ENCODE measurements around the gene VIPR2. TPM values are rescaled to one million over a fixed set of nuclear protein-coding genes. Genes with fewer than 3 reads are reported as not detected.

The VIPR2 gene
- total RNA-seq, 2 donors from 2014 or later, result not detected

DNA sequence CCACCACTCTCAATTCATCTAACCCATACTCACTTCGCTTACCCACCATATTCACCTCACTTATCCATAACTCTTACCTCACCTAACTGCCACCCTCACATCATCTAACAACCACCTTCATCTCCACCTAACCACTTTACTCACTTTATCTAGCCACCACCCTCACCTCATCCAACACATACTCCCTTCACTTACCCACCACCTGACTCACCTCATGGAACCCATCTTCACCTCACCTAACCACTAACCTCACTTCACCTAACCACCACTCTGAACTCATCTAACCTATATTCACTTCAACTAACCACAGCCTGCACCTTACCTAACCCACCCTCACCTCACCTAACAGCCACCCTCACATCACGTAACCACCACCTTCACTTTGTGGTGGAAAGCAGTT is 84.2 kb downstream of the VIPR2 start:
- no peak overlapping the region for H3K27ac Mint-ChIP-seq
- no peak for DNase-seq
- no peaks in the 10 kb centered on the region for H3K9me3 ChIP-seq (ENCODE audit: control insufficient read depth, low read length, poor library complexity, severe bottlenecking)
- H3K4me1 Mint-ChIP-seq, result no peaks in the 10 kb centered on the region
- no peak overlapping the region for H3K4me3 Mint-ChIP-seq
- ATAC-seq, result peak; percentile 27
- H3K27me3 Mint-ChIP-seq, result no peaks in the 10 kb centered on the region
- no peaks in the 10 kb centered on the region for H3K36me3 Mint-ChIP-seq (ENCODE audit: low read depth)

GRCh38 chr7:159059629-159060028 is 85.0 kb downstream of the VIPR2 start:
- H3K36me3 Mint-ChIP-seq (ENCODE audit: low read depth), result no peaks in the 10 kb centered on the region

DNA sequence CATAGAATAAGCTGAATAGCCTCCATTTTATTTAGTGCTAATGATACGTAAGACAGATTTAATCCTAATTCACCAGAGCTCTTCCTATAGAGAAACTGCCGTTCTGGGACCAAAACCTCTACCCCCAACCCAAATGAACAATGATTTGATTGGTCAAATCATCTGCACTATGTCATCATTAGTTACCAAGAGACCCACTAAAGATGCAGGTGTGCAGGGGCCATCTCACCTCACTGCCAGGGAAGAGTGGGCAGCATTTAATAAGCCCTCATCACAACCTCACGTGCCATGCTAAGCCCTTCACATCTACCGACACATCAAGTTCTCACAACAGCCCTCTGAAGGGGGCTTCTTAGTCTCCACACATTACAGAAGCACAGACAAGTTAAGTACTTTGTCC is 87.0 kb downstream of the VIPR2 start:
- no peak for ATAC-seq
- H3K27ac Mint-ChIP-seq, result no peak overlapping the region
- no peak for DNase-seq
- H3K27me3 Mint-ChIP-seq, result no peaks in the 10 kb centered on the region
- no peaks in the 10 kb centered on the region for H3K36me3 Mint-ChIP-seq (ENCODE audit: low read depth)
- H3K4me3 Mint-ChIP-seq, result no peak overlapping the region
- no peaks in the 10 kb centered on the region for H3K9me3 ChIP-seq (ENCODE audit: control insufficient read depth, low read length, poor library complexity, severe bottlenecking)
- H3K4me1 Mint-ChIP-seq, result no peaks in the 10 kb centered on the region

More at GRCh38 chr7:159059629-159060028, 85.0 kb downstream of the VIPR2 start:
- Mint-ChIP-seq H3K4me3 (no peak overlapping the region), H3K4me1 (no peaks in the 10 kb centered on the region), H3K27ac (no peak overlapping the region), H3K27me3 (no peaks in the 10 kb centered on the region)
- DNase-seq (no peak), ATAC-seq (no peak)
- no peaks in the 10 kb centered on the region for H3K9me3 ChIP-seq (ENCODE audit: control insufficient read depth, low read length, poor library complexity, severe bottlenecking)

GRCh38 chr7:159056737-159057136 is 87.9 kb downstream of the VIPR2 start:
- Mint-ChIP-seq H3K36me3 (ENCODE audit: low read depth) (no peaks in the 10 kb centered on the region), H3K4me1 (no peaks in the 10 kb centered on the region), H3K27ac (no peak overlapping the region), H3K4me3 (no peak overlapping the region), H3K27me3 (no peaks in the 10 kb centered on the region)
- DNase-seq (no peak), ATAC-seq (no peak)
- H3K9me3 ChIP-seq (ENCODE audit: control insufficient read depth, low read length, poor library complexity, severe bottlenecking), result no peaks in the 10 kb centered on the region

- H3K4me3 Mint-ChIP-seq, result no peak overlapping the region
- no peak for DNase-seq
- no peaks in the 10 kb centered on the region for H3K9me3 ChIP-seq (ENCODE audit: control insufficient read depth, low read length, poor library complexity, severe bottlenecking)
- no peak overlapping the region for H3K27ac Mint-ChIP-seq
- no peaks in the 10 kb centered on the region for H3K36me3 Mint-ChIP-seq (ENCODE audit: low read depth)
- no peak for ATAC-seq
- H3K4me1 Mint-ChIP-seq, result no peaks in the 10 kb centered on the region
- H3K27me3 Mint-ChIP-seq, result peaks cover 15% of the 10 kb centered on the region
These were observed 92.8 kb downstream of the VIPR2 start for GRCh38 chr7:159051916-159052315.

DNA sequence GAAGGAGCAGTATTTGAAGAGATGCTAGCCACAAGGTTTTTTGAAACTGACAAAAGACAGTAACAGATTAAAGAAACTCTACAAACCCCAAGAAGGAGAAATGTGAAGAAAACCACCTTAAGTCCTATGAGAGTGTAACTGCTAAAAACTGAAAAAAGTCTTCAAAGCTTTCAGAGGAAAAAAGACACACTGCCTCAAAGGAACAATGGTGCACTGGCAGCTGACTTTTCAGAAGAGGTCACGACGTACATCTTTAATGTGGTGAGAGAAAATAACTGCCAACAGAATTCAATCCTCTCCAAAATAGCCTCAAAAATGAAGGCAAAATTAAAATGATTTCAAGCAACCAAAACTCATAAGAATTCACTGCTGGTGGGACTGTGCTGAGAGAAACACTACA is 94.0 kb downstream of the VIPR2 start:
- no peaks in the 10 kb centered on the region for H3K9me3 ChIP-seq (ENCODE audit: control insufficient read depth, low read length, poor library complexity, severe bottlenecking)
- H3K27me3 Mint-ChIP-seq, result peaks cover 15% of the 10 kb centered on the region
- no peaks in the 10 kb centered on the region for H3K4me1 Mint-ChIP-seq
- no peak overlapping the region for H3K27ac Mint-ChIP-seq
- no peaks in the 10 kb centered on the region for H3K36me3 Mint-ChIP-seq (ENCODE audit: low read depth)
- no peak overlapping the region for H3K4me3 Mint-ChIP-seq
- DNase-seq, result no peak
- ATAC-seq, result no peak

DNA sequence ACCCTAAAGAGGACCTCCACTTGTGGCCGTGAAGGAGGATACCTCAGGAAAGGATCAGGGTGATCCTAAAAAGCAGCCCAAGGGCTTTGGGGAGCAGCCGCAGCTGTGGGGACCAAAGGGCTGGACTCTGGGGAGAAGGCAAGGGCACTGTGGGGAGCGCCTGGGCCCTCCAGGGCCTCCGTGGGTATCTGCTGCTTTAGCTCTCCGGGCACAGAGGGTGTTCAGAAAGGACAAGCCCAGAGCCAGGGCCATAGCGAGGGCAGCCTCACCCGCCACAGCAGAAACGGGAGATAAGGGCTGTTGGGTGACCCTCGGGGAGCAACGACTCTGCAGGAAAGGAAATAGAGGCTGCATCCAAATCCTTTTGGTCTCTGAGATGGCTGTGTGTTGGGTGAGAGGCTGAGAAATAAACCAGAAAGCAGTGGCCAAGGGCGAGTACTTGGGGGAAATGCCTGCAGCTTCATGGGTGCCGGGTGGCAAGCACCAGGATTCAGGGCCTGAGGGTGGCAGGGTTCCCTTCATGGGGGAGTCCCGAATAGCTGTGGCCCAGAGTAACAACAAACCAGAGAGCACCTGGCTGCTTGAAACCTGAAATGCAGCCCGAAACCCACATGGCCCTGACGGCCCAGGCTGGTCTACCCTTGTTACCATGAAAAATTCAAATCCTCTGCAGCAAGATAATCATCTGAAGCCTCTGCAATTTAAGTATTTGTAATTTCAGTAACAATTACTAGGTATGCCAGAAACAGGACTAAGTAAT is 95.2 kb downstream of the VIPR2 start:
- Mint-ChIP-seq H3K4me1 (no peaks in the 10 kb centered on the region), H3K36me3 (ENCODE audit: low read depth) (no peaks in the 10 kb centered on the region), H3K4me3 (no peak overlapping the region), H3K27ac (no peak overlapping the region), H3K27me3 (peaks cover 23% of the 10 kb centered on the region)
- no peak for ATAC-seq
- DNase-seq, result no peak
- no peaks in the 10 kb centered on the region for H3K9me3 ChIP-seq (ENCODE audit: control insufficient read depth, low read length, poor library complexity, severe bottlenecking)

- Mint-ChIP-seq H3K27me3 (peaks cover 23% of the 10 kb centered on the region), H3K27ac (no peak overlapping the region), H3K36me3 (ENCODE audit: low read depth) (no peaks in the 10 kb centered on the region), H3K4me1 (no peaks in the 10 kb centered on the region), H3K4me3 (no peak overlapping the region)
- ATAC-seq (no peak), DNase-seq (no peak)
- no peaks in the 10 kb centered on the region for H3K9me3 ChIP-seq (ENCODE audit: control insufficient read depth, low read length, poor library complexity, severe bottlenecking)
These were observed 96.0 kb downstream of the VIPR2 start for GRCh38 chr7:159048656-159049055.

DNA sequence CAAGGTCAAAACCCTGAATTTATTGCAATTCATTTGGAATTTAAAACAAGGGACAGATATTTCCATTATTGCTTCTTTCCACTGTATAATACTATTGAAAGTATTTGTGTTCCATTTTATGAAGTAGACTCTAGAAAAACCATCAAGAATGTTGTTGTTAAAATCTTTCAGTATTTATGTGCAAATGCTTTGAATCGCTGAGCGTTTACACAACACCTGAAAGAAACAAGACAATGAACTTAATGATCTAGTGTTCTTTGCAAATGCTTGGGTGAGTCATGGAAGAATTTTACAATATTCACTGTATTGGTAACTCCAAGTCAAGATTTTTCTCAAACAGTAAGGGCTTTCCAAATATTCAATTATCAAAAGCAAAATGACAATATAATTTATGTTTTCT is 97.1 kb downstream of the VIPR2 start:
- DNase-seq (no peak), ATAC-seq (no peak)
- Mint-ChIP-seq H3K36me3 (ENCODE audit: low read depth) (no peaks in the 10 kb centered on the region), H3K27ac (no peak overlapping the region), H3K4me3 (no peak overlapping the region), H3K4me1 (no peaks in the 10 kb centered on the region), H3K27me3 (peaks cover 26% of the 10 kb centered on the region)
- no peaks in the 10 kb centered on the region for H3K9me3 ChIP-seq (ENCODE audit: control insufficient read depth, low read length, poor library complexity, severe bottlenecking)

GRCh38 chr7:159046300-159046699 is 98.4 kb downstream of the VIPR2 start:
- ATAC-seq (no peak), DNase-seq (no peak)
- Mint-ChIP-seq H3K4me1 (no peaks in the 10 kb centered on the region), H3K27ac (no peak overlapping the region), H3K4me3 (no peak overlapping the region), H3K27me3 (peaks cover 33% of the 10 kb centered on the region), H3K36me3 (ENCODE audit: low read depth) (no peaks in the 10 kb centered on the region)
- H3K9me3 ChIP-seq (ENCODE audit: control insufficient read depth, low read length, poor library complexity, severe bottlenecking), result no peaks in the 10 kb centered on the region

DNA sequence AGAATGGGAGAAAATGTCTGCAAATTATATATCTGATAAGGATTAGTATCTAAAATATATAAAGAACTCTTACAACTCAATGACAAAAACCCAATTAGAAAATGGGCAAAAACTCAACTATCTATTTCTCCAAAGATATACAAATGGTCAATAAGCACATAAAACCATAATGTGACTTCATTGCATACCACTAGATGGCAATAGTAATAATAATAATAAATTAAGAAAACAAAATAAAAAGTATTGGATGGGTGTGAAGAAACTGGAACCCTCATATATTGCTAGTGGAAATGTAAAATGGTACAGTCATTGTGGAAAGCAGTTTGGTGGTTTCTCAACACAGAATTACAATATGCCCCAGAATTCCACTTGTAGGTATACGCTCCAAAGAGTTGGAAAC is 98.8 kb downstream of the VIPR2 start:
- no peaks in the 10 kb centered on the region for H3K9me3 ChIP-seq (ENCODE audit: control insufficient read depth, low read length, poor library complexity, severe bottlenecking)
- Mint-ChIP-seq H3K27ac (no peak overlapping the region), H3K36me3 (ENCODE audit: low read depth) (no peaks in the 10 kb centered on the region), H3K4me1 (no peaks in the 10 kb centered on the region), H3K4me3 (no peak overlapping the region), H3K27me3 (peaks cover 35% of the 10 kb centered on the region)
- ATAC-seq (no peak), DNase-seq (no peak)

DNA sequence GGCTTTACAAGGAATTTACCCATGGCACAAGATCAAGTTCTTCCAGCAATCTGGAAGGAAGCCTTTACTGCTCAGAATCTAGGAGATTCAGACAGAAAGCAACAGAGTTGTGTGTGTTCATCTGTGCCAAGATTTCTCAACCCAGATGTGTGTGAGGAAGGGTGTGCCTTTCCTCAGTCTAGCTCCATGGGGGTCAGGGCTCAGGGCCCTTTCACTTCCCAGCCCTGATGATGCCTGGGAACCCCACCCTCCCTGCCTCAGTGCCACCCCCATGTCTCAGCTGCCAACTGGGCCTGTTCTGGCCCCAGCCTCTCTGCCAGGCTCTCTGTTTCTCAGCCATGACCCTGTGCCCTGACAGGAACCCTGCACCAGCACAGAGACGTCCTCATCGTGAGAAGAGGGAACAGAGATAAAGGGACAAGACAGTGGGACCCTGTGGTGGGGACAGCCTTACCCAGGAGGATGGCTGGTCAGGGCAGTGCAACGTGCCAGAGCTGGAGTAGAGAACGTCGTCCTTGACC is 102.0 kb downstream of the VIPR2 start:
- Mint-ChIP-seq H3K36me3 (ENCODE audit: low read depth) (no peaks in the 10 kb centered on the region), H3K4me1 (no peaks in the 10 kb centered on the region), H3K27ac (no peak overlapping the region), H3K27me3 (peaks cover 41% of the 10 kb centered on the region), H3K4me3 (no peak overlapping the region)
- no peak for DNase-seq
- no peaks in the 10 kb centered on the region for H3K9me3 ChIP-seq (ENCODE audit: control insufficient read depth, low read length, poor library complexity, severe bottlenecking)
- no peak for ATAC-seq

GRCh38 chr7:159042103-159042502 is 102.6 kb downstream of the VIPR2 start:
- no peak for ATAC-seq
- Mint-ChIP-seq H3K4me1 (no peaks in the 10 kb centered on the region), H3K36me3 (ENCODE audit: low read depth) (no peaks in the 10 kb centered on the region), H3K27me3 (peaks cover 41% of the 10 kb centered on the region), H3K4me3 (no peak overlapping the region), H3K27ac (no peak overlapping the region)
- DNase-seq, result no peak
- H3K9me3 ChIP-seq (ENCODE audit: control insufficient read depth, low read length, poor library complexity, severe bottlenecking), result no peaks in the 10 kb centered on the region
